Measurements from ENCODE around the gene TTLL9. TPM values are rescaled to one million over a fixed set of nuclear protein-coding genes. Genes with fewer than 3 reads are reported as not detected.

Gene TTLL9
- total RNA-seq, 1 donor from 2014 or later, result not detected

DNA sequence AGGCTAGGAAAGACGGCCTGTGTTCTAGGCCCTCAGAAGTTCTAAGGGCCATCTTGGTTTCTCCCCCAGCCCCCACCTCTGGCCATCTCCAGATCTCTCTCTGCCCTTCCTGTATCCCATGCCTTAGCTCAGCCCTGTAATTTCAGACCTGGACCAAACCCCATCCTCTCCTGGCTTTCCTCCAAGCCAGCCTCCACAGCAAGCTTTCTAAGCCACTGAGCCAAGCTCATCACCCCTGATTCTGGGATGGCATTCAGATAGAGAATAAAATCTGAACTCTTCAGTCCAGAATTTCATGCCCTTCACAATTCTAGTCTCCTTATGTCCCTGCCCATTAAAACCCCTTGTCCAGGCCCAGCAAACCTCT, 120.9 kb downstream of the TTLL9 start:
- Histone ChIP-seq H3K36me3 (ENCODE audit: control insufficient read depth, insufficient read depth, low read length) (no peaks in the 10 kb centered on the region), H3K27me3 (ENCODE audit: control insufficient read depth, insufficient read depth, low read length) (peaks cover 35% of the 10 kb centered on the region), H3K4me3 (ENCODE audit: low read depth, low read length) (no peak overlapping the region)
- no peak for DNase-seq (ENCODE audit: low read depth)
- TF ChIP-seq, protein P1, sequence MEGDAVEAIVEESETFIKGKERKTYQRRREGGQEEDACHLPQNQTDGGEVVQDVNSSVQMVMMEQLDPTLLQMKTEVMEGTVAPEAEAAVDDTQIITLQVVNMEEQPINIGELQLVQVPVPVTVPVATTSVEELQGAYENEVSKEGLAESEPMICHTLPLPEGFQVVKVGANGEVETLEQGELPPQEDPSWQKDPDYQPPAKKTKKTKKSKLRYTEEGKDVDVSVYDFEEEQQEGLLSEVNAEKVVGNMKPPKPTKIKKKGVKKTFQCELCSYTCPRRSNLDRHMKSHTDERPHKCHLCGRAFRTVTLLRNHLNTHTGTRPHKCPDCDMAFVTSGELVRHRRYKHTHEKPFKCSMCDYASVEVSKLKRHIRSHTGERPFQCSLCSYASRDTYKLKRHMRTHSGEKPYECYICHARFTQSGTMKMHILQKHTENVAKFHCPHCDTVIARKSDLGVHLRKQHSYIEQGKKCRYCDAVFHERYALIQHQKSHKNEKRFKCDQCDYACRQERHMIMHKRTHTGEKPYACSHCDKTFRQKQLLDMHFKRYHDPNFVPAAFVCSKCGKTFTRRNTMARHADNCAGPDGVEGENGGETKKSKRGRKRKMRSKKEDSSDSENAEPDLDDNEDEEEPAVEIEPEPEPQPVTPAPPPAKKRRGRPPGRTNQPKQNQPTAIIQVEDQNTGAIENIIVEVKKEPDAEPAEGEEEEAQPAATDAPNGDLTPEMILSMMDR (IDR thresholded peaks at IDR 0.05; ENCODE audit: insufficient read depth, low read length, poor library complexity, severe bottlenecking), result no peak

DNA sequence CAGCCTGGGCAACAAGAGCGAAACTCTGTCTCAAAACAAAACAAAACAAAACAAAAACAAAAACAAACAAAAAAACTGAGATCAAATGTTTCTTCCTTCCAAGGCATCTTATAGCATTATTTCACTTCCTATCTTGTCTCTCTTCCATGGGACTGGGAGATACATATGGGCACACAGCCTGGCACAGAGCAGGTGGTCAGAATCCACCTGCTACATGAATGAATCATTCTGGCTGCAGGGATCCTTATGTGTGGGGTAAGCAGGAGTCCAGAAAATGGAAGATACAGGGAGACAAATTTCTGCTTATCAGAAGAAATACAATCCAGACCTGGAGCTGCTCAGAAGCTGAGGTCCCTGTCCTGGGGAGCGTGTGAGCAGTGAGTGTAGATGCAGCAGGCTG, 121.7 kb downstream of the TTLL9 start:
- peaks cover 35% of the 10 kb centered on the region for H3K27me3 ChIP-seq (ENCODE audit: control insufficient read depth, insufficient read depth, low read length)
- H3K36me3 ChIP-seq (ENCODE audit: control insufficient read depth, insufficient read depth, low read length), result no peaks in the 10 kb centered on the region
- TF ChIP-seq, protein P1 (IDR thresholded peaks at IDR 0.05; ENCODE audit: insufficient read depth, low read length, poor library complexity, severe bottlenecking), result no peak
- DNase-seq (ENCODE audit: low read depth), result no peak
- H3K4me3 ChIP-seq (ENCODE audit: low read depth, low read length), result no peak overlapping the region

Other genes starting within 250 kb of the TTLL9 start
- gene COX4I2, start 232.7 kb upstream of the TTLL9 start, total RNA-seq, result 0.25 TPM in 1 of 2 replicates, not detected in the other
- 252 and 283 TPM in 2 replicates for gene BCL2L1, start 147.8 kb upstream of the TTLL9 start, total RNA-seq
- gene TPX2, start 131.3 kb upstream of the TTLL9 start, total RNA-seq, result 16.0 and 16.1 TPM in 2 replicates
- gene MYLK2, start 51.3 kb upstream of the TTLL9 start, total RNA-seq, result 0.21 and 1.8 TPM in 2 replicates
- 5.7 and 5.9 TPM in 2 replicates for gene FOXS1, start 25.0 kb upstream of the TTLL9 start, total RNA-seq
- gene DUSP15, start 107 bp upstream of the TTLL9 start, total RNA-seq, result 4.1 and 4.5 TPM in 2 replicates
- 18.0 and 18.4 TPM in 2 replicates for gene PDRG1, start 81.4 kb downstream of the TTLL9 start, total RNA-seq
- 0.08 and 0.34 TPM in 2 replicates for gene XKR7, start 97.5 kb downstream of the TTLL9 start, total RNA-seq
- not detected in 2 replicates for gene CCM2L, start 139.8 kb downstream of the TTLL9 start, total RNA-seq
- 0.17 and 0.34 TPM in 2 replicates for gene HCK, start 181.6 kb downstream of the TTLL9 start, total RNA-seq
- 39.6 and 43.4 TPM in 2 replicates for gene TM9SF4, start 239.1 kb downstream of the TTLL9 start, total RNA-seq